GM18858 (cell line): ENCODE measurements around the gene C1QA.

Source experiments
- ATAC-seq: cut with Tn5 transposase; IDR thresholded peaks from one replicate; pipeline ENCODE4 v1.9.1; 2021; ENCODE audit not compliant: unreplicated experiment

Gene C1QA, protein sequence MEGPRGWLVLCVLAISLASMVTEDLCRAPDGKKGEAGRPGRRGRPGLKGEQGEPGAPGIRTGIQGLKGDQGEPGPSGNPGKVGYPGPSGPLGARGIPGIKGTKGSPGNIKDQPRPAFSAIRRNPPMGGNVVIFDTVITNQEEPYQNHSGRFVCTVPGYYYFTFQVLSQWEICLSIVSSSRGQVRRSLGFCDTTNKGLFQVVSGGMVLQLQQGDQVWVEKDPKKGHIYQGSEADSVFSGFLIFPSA

DNA sequence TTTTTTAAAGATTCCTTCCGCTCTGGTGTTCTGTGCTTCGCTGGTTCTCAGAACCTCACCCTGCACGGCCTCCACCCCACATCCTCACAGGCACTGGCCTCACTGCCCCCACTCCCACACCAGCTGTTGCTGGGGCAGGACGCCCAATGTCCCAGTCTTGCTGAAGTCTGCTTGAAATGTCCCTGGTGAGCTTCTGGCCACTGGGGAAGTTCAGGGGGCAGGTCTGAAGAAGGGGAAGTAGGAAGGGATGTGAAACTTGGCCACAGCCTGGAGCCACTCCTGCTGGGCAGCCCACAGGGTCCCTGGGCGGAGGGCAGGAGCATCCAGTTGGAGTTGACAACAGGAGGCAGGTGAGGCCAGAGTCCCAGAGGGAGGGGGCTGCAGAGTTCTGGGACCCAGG lies at the start of gene C1QA:
TSS of gene C1QA (plus strand) at position 276 of the 400 bp plus-strand sequence. CDS start 989 bp downstream, outside the sequence.
- no peak for ATAC-seq

- no peak for ATAC-seq
Observed at GRCh38 chr1:22587247-22587646, 49.2 kb upstream of the C1QA start.

GRCh38 chr1:22588899-22589422 lies 47.5 kb upstream of the C1QA start:
- no peak for ATAC-seq

DNA sequence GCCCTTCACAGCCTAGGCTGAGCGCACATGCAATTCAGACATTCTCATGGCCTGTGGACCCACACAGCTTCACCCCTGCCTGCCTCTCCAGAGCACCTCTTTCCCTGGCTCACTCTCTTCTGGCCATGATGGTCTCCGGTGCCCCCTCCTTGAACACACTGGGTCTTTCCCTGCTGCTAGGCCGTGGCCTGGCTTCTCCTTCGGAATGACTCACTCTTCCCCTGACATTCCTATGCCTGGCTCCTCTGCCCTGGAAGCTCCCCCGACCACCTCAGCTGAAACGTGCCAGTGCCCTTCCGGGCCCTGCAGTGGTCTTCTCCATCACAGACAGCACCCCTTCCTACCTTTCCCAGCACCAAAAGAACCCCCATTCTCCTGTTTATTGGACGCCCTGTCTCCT lies 44.9 kb upstream of the C1QA start:
- no peak for ATAC-seq

DNA sequence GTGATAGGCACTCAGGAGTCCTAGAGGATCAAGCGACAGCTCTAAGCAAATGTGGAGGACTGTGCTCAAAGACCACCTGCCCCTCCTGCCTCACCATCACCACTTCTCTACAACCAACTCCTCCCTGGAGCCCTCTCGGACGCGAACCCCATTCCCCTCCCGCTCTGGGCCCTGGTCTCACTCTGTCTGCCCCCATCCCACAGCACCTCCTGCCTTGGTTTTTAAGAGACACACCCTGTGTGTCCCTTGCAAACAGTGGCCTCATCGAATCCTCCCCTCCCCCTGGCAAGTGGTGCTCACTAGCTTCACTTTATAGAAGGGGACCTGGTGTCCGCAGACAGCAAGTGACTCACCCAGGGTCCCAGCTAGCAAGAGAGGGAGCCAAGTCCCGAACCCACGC lies 44.4 kb upstream of the C1QA start:
- ATAC-seq: no peak

DNA sequence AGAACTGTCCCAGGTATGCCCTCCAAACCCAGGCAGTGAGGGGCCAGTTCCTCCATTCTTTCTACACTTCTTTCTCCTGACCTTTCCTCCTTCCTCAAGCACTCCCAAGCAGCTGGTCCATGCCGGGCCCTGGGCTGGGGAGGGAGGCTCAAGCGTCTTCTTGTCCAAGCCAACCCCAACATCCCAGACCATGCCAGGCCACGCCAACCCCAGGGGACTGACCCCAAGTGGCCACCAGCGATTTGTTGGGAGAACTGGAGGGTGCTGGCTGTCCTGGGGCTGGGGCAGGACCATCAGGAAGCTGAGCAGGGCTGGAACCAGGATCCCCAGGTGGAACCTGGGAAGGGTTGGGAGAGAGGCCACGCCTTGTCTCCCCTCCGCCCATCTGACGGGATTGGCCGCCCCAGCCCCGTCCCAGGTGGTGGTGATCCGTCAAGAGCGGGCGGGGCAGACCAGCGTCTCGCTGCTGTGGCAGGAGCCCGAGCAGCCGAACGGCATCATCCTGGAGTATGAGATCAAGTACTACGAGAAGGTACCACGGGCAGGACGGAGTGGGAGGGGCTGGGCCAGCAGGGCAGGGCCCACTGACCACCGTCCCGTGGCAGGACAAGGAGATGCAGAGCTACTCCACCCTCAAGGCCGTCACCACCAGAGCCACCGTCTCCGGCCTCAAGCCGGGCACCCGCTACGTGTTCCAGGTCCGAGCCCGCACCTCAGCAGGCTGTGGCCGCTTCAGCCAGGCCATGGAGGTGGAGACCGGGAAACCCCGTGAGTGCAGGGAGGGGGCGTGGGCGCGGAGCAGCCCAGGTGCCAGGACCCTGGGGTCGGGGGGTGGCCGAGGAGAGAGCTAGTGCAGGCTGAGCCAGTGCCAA lies 43.3 kb upstream of the C1QA start:
- no peak for ATAC-seq

- no peak for ATAC-seq
Observed at GRCh38 chr1:22594396-22594795, 42.0 kb upstream of the C1QA start.

DNA sequence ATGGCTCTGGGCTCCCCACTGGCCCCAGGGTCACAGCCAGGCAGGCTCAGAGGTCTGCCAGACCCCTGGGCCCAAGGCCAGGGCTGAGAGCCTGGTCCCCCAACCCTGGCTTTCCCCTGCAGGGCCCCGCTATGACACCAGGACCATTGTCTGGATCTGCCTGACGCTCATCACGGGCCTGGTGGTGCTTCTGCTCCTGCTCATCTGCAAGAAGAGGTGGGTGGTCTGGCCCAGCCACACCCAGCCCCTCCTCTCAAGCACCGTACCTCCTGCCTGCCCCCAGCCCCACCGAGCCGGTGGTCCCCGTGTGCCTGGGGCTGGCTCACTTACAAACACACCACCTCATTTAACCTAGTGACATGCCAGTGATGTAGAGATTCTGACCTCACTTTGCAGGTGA lies 41.3 kb upstream of the C1QA start:
- ATAC-seq: no peak

GRCh38 chr1:22597301-22597965 lies 39.0 kb upstream of the C1QA start:
- ATAC-seq: no peak

DNA sequence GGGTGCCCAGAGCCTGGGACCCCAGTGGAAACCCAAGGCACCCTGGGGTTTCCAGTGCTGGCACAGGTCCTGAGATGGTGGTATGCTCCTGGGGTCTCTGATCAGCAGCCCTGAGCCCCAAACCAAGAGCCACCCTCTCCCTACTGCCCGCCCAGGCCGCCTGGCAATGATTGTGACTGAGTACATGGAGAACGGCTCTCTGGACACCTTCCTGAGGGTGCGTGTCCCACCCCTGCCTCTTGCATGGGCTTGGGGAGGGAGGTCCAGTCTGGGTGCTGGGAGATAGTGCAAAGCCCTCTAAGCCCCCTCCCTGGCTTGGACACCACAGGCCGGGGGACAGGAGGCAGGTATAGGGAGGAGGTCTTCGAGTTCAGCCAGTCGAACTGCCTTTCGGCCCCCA lies 38.4 kb upstream of the C1QA start:
- no peak for ATAC-seq

GRCh38 chr1:22598736-22599135 lies 37.7 kb upstream of the C1QA start:
- ATAC-seq: no peak

- ATAC-seq: no peak
Observed at GRCh38 chr1:22600071-22600816, 36.2 kb upstream of the C1QA start.

DNA sequence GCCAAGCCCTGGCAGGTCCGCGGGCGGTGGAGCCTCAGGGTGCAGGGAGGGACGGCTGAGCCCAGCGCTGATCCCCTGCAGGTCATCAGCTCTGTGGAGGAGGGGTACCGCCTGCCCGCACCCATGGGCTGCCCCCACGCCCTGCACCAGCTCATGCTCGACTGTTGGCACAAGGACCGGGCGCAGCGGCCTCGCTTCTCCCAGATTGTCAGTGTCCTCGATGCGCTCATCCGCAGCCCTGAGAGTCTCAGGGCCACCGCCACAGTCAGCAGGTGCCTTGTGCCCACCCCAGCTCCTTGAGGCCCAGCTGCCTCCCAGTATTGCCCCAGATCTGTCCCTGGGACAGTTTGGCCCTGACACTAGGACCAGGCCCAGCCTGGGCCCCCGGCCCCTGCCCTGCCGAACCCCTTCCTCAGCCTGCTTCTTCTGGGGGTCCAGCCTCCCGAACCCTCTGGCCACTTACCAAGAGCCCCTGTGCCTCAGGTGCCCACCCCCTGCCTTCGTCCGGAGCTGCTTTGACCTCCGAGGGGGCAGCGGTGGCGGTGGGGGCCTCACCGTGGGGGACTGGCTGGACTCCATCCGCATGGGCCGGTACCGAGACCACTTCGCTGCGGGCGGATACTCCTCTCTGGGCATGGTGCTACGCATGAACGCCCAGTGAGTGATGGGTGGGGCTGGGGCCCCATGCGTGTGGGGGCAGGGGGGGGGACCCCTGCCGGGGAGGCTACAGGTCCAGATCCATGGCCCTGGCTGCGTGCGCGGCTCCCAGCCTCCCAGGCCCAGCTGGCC lies 35.4 kb upstream of the C1QA start:
- ATAC-seq: no peak

- no peak for ATAC-seq
Observed at GRCh38 chr1:22601610-22602009, 34.8 kb upstream of the C1QA start.

GRCh38 chr1:22602060-22602740 lies 34.2 kb upstream of the C1QA start:
- ATAC-seq: no peak

DNA sequence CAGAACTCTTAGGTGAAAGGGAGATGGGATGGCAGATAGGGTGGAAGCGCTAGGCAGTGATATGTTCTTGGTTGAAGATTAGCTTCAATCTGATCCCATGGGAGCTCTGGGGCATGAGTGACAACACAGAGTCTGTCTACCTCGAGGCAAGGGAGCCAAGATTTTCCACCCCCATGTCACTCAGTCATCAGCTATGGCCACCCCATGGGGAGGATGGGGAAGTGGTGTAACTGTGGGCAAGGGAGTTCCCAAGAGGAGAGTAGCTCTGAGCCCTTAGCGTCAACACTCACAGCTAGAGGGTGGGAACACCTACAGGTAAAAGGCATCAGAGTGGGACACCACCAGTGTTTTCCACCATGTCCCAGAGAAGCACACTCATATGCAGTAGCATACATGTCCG lies 30.3 kb upstream of the C1QA start:
- no peak for ATAC-seq

DNA sequence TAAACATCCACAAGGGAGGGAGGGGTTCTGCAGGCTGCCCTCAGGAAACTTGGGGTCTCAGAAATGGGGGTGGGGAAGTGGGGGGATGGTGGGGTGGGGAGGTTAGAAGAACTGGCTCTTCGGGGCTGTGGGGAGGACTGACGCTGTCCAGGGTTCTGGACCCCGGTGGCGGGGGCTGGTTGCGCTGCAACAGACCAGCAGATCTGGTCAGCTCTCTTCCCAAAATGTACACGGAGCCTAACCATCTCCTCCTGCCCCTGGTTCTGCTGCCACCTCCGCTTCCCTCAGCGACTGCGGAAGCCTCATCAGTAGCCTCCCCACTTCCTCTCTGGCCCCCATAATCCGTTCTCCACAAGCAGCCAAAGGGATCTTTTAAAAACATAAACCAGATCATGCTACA lies 29.3 kb upstream of the C1QA start:
- no peak for ATAC-seq

GRCh38 chr1:22608361-22608760 lies 28.1 kb upstream of the C1QA start:
- no peak for ATAC-seq

- no peak for ATAC-seq
Observed at GRCh38 chr1:22609291-22609690, 27.1 kb upstream of the C1QA start.

DNA sequence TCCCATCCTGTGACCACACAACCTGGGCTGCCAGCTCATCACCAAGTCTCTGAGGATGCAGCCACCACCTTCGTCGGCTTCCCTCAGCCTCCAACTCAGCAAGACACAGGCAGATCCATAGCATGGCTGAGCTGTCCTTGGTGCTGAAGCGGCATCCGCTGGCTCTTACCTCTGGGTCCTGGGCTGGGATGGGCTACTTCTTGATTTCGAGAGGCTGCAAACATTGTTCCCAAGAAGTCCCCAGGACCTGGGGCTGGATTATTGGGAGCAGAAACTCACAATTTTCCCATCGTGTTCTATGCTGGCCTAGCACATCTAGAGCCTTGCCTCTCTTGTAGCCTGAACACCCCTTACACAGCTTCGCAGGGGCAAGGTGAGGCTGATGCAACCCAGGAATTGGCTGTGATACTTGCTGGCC lies 24.9 kb upstream of the C1QA start:
- no peak for ATAC-seq
